ENCODE results near the gene HLTF. TPM values are rescaled to one million over a fixed set of nuclear protein-coding genes. Genes with fewer than 3 reads are reported as not detected.

HLTF gene
- total RNA-seq, 1 donor from 2014 or later, result 117 TPM

- DNase-seq (ENCODE audit: low spot score in 2 of 2) (no peak), FAIRE-seq (no peak)
Measured at GRCh38 chr3:149020839-149021252, 65.5 kb downstream of the HLTF start.

- no peak for FAIRE-seq
- no peak for DNase-seq (ENCODE audit: low spot score in 2 of 2)
Measured at GRCh38 chr3:149020196-149020838, 66.0 kb downstream of the HLTF start.

GRCh38 chr3:149019580-149019979 lies 66.8 kb downstream of the HLTF start:
- no peak for DNase-seq (ENCODE audit: low spot score in 2 of 2)

GRCh38 chr3:149018247-149018646 lies 68.1 kb downstream of the HLTF start:
- DNase-seq (ENCODE audit: low spot score in 2 of 2), result no peak
- no peak for FAIRE-seq

More at GRCh38 chr3:149019580-149019979, 66.8 kb downstream of the HLTF start:
- FAIRE-seq, result no peak

GRCh38 chr3:149016669-149017541 lies 69.4 kb downstream of the HLTF start:
- DNase-seq (ENCODE audit: low spot score in 2 of 2), result no peak
- FAIRE-seq, result no peak

- FAIRE-seq, result no peak
- no peak for DNase-seq (ENCODE audit: low spot score in 2 of 2)
Measured at GRCh38 chr3:149016242-149016641, 70.1 kb downstream of the HLTF start.

- no peak for FAIRE-seq
- no peak for DNase-seq (ENCODE audit: low spot score in 2 of 2)
Measured at GRCh38 chr3:149015393-149015792, 70.9 kb downstream of the HLTF start.

GRCh38 chr3:149013726-149014125 lies 72.6 kb downstream of the HLTF start:
- FAIRE-seq (no peak), DNase-seq (ENCODE audit: low spot score in 2 of 2) (no peak)

GRCh38 chr3:149011676-149012075 lies 74.7 kb downstream of the HLTF start:
- DNase-seq (ENCODE audit: low spot score in 2 of 2), result no peak

GRCh38 chr3:149010966-149011365 lies 75.4 kb downstream of the HLTF start:
- FAIRE-seq, result no peak

More at GRCh38 chr3:149011676-149012075, 74.7 kb downstream of the HLTF start:
- FAIRE-seq, result no peak

GRCh38 chr3:149010504-149010951 lies 75.8 kb downstream of the HLTF start:
- FAIRE-seq (no peak), DNase-seq (ENCODE audit: low spot score in 2 of 2) (no peak)

More at GRCh38 chr3:149010966-149011365, 75.4 kb downstream of the HLTF start:
- no peak for DNase-seq (ENCODE audit: low spot score in 2 of 2)

GRCh38 chr3:149009732-149010131 lies 76.6 kb downstream of the HLTF start:
- FAIRE-seq, result no peak
- no peak for DNase-seq (ENCODE audit: low spot score in 2 of 2)

- no peak for FAIRE-seq
Measured at GRCh38 chr3:149007567-149008257, 78.6 kb downstream of the HLTF start.

GRCh38 chr3:149005416-149005815 lies 80.9 kb downstream of the HLTF start:
- FAIRE-seq, result no peak
- no peak for DNase-seq (ENCODE audit: low spot score in 2 of 2)

More at GRCh38 chr3:149007567-149008257, 78.6 kb downstream of the HLTF start:
- DNase-seq (ENCODE audit: low spot score in 2 of 2), result no peak

GRCh38 chr3:149004622-149005021 lies 81.7 kb downstream of the HLTF start:
- DNase-seq (ENCODE audit: low spot score in 2 of 2) (no peak), FAIRE-seq (no peak)

- DNase-seq (ENCODE audit: low spot score in 2 of 2) (no peak), FAIRE-seq (no peak)
Measured at GRCh38 chr3:149003653-149004305, 82.6 kb downstream of the HLTF start.

GRCh38 chr3:149001727-149002126 lies 84.6 kb downstream of the HLTF start:
- no peak for FAIRE-seq
- no peak for DNase-seq (ENCODE audit: low spot score in 2 of 2)

- no peak for FAIRE-seq
- no peak for DNase-seq (ENCODE audit: low spot score in 2 of 2)
Measured at GRCh38 chr3:149000206-149000745, 86.1 kb downstream of the HLTF start.

- no peak for FAIRE-seq
Measured at GRCh38 chr3:148999806-149000205, 86.5 kb downstream of the HLTF start.

More at GRCh38 chr3:148999806-149000205, 86.5 kb downstream of the HLTF start:
- no peak for DNase-seq (ENCODE audit: low spot score in 2 of 2)

Data from frontal cortex (tissue), 4 donors.